ENCODE measurements around the gene OMG.

OMG gene

GRCh38 chr17:31321966-31322365 is 24.9 kb upstream of the OMG start:
- TF ChIP-seq, protein P1, sequence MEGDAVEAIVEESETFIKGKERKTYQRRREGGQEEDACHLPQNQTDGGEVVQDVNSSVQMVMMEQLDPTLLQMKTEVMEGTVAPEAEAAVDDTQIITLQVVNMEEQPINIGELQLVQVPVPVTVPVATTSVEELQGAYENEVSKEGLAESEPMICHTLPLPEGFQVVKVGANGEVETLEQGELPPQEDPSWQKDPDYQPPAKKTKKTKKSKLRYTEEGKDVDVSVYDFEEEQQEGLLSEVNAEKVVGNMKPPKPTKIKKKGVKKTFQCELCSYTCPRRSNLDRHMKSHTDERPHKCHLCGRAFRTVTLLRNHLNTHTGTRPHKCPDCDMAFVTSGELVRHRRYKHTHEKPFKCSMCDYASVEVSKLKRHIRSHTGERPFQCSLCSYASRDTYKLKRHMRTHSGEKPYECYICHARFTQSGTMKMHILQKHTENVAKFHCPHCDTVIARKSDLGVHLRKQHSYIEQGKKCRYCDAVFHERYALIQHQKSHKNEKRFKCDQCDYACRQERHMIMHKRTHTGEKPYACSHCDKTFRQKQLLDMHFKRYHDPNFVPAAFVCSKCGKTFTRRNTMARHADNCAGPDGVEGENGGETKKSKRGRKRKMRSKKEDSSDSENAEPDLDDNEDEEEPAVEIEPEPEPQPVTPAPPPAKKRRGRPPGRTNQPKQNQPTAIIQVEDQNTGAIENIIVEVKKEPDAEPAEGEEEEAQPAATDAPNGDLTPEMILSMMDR (IDR thresholded peaks at IDR 0.05; ENCODE audit: low read depth, low read length, missing control alignments): no peak
- H3K4me3 ChIP-seq (replicated peaks; ENCODE audit: low read depth, low read length): no peak overlapping the region
- no peak for DNase-seq (ENCODE audit: extremely low read depth, low read depth)

DNA sequence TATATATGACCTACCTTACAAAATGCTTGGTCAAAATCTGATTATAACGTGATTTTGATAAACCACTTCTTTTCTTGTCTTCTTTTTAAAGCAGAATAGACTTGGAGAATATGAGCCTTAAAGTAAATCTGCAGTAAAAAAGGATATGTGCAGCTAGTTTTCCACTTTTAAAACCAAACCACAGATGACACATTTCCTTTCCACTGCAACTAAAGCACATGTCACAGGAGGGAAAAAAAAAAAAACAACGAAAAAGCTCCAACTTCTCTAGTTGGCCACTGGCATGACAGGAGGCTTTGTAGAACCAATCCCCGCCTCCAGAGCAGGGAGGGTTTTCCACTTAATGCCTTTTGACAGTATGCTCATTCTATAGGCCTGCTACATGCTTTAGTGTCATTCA is 24.4 kb upstream of the OMG start, which contains the start of gene EVI2A:
EVI2A (minus strand) TSS at position 142 of the 400 bp plus-strand sequence. CDS start 2,609 bp downstream, outside the sequence.
- TF ChIP-seq, protein P1 (IDR thresholded peaks at IDR 0.05; ENCODE audit: low read depth, low read length, missing control alignments): no peak
- peak within 1 kb of the TSS; percentile 37 for H3K4me3 ChIP-seq (replicated peaks; ENCODE audit: low read depth, low read length)
- peak; percentile 85 for DNase-seq (ENCODE audit: extremely low read depth, low read depth)

DNA sequence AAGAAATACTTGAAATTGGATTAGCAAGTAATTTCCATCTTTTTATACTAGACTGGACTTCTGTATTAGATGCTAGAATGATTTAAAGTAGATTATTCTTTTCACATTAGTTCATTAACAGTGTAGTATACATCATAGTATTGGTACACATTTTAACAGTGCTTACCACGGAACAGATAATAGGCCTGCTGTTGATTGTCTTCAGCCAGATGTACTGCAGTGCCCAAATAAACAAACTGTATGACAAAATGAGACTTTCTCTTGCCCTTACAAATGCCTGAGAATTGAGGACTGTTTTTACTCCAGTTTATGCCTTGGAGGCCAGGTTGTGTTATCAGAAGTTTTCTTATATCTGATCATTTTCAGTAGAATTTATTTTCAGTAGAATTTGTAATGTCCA is 23.8 kb upstream of the OMG start:
- peak; percentile 7 for DNase-seq (ENCODE audit: extremely low read depth, low read depth)
- H3K4me3 ChIP-seq (replicated peaks; ENCODE audit: low read depth, low read length): peak overlapping the region; percentile 37
- TF ChIP-seq, protein P1 (IDR thresholded peaks at IDR 0.05; ENCODE audit: low read depth, low read length, missing control alignments): no peak

DNA sequence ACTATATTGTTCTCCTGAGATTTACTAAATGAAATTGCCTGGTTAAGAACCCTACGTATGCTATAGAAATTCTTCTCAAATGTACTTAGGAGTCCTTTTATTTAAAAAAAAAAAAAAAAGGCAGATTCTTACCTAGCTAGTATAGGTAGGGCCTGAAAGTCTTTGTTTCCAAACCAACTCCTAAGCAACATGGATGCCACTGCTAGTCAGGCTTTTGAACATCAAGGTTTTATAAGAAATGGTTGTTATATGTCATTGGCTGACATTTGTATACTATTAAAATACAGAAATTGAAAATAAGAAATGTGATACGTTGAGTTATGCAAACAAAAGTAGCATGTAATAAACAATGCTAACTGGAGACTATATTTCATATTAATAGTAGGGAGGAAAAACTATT is 23.2 kb upstream of the OMG start:
- TF ChIP-seq, protein P1 (IDR thresholded peaks at IDR 0.05; ENCODE audit: low read depth, low read length, missing control alignments): no peak
- DNase-seq (ENCODE audit: extremely low read depth, low read depth): no peak
- peak overlapping the region; percentile 37; the same call in 1 of the 2 replicates for H3K4me3 ChIP-seq (replicated peaks; ENCODE audit: low read depth, low read length)

- no peak overlapping the region for H3K4me3 ChIP-seq (replicated peaks; ENCODE audit: low read depth, low read length)
- TF ChIP-seq, protein P1 (IDR thresholded peaks at IDR 0.05; ENCODE audit: low read depth, low read length, missing control alignments): no peak
- no peak for DNase-seq (ENCODE audit: extremely low read depth, low read depth)
These were observed 22.0 kb upstream of the OMG start for GRCh38 chr17:31318851-31319661.

DNA sequence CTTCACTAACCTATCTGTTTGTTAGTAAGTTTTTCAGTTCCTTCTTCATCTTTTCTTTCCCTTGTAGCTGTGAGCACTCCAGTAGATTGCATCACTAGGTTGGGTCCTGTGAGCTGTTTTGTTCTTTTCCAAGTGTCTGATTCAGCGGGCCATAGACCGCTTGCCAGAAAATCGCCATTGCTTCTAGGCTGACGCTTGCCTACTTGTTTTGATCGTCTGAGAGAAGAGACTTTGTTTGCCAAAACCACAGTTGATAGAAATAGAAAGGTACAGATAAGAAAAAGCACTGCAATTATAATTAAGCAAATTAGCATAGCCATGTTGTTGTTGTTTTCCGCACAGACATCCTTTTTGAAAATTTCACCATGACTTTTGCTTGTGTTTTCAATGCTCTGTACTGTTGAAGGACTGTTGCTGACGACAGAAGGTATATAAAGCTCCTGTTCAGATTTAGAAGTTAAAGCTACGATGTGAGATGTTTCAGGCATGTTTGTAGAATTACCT is 21.3 kb upstream of the OMG start:
- TF ChIP-seq, protein P1 (IDR thresholded peaks at IDR 0.05; ENCODE audit: low read depth, low read length, missing control alignments): no peak
- H3K4me3 ChIP-seq (replicated peaks; ENCODE audit: low read depth, low read length): no peak overlapping the region
- no peak for DNase-seq (ENCODE audit: extremely low read depth, low read depth)
